ENCODE measurements around the gene ZBTB46.
A peak's percentile ranks its signal among the peaks of the same experiment; 100 is the strongest.
"Not testable (repeated sequence)": the region's sequence is repeated elsewhere in the genome, so short reads cannot be mapped to it uniquely, and the experiment has no call there.

The ZBTB46 gene

GRCh38 chr20:63811491-63811875, 19.6 kb downstream of the ZBTB46 start:
- DNase-seq: no peak

GRCh38 chr20:63810730-63811490, 20.2 kb downstream of the ZBTB46 start:
- no peak for DNase-seq

GRCh38 chr20:63809856-63810255, 21.2 kb downstream of the ZBTB46 start:
- DNase-seq: no peak

GRCh38 chr20:63808964-63809674, 21.9 kb downstream of the ZBTB46 start:
- DNase-seq: no peak

GRCh38 chr20:63808145-63808724, 22.8 kb downstream of the ZBTB46 start:
- DNase-seq: no peak

GRCh38 chr20:63807654-63808053, 23.4 kb downstream of the ZBTB46 start:
- DNase-seq: no peak

- no peak for DNase-seq
Measured at GRCh38 chr20:63804308-63804636, 26.8 kb downstream of the ZBTB46 start.

- DNase-seq: no peak
Measured at GRCh38 chr20:63802469-63803240, 28.4 kb downstream of the ZBTB46 start.

- DNase-seq: peak in 1 of 2 experiments; percentile 27
Measured at GRCh38 chr20:63801174-63801573, 29.9 kb downstream of the ZBTB46 start.

- not testable (repeated sequence) for DNase-seq
Measured at GRCh38 chr20:63800411-63800810, 30.7 kb downstream of the ZBTB46 start.

- not testable (repeated sequence) for DNase-seq
Measured at GRCh38 chr20:63799127-63799526, 31.9 kb downstream of the ZBTB46 start.

- DNase-seq: not testable (repeated sequence)
Measured at GRCh38 chr20:63797175-63797574, 33.9 kb downstream of the ZBTB46 start.

- DNase-seq: no peak
Measured at GRCh38 chr20:63795178-63795830, 35.8 kb downstream of the ZBTB46 start.

GRCh38 chr20:63794614-63795013, 36.5 kb downstream of the ZBTB46 start:
- no peak for DNase-seq

- DNase-seq: no peak
Measured at GRCh38 chr20:63792866-63793265, 38.2 kb downstream of the ZBTB46 start.

- no peak for DNase-seq
Measured at GRCh38 chr20:63791497-63792156, 39.4 kb downstream of the ZBTB46 start.

GRCh38 chr20:63790572-63791168, 40.4 kb downstream of the ZBTB46 start:
- DNase-seq: no peak

- no peak for DNase-seq
Measured at GRCh38 chr20:63789836-63790571, 41.1 kb downstream of the ZBTB46 start.

- no peak for DNase-seq
Measured at GRCh38 chr20:63787749-63788148, 43.3 kb downstream of the ZBTB46 start.

GRCh38 chr20:63787302-63787701, 43.8 kb downstream of the ZBTB46 start:
- DNase-seq: no peak

- no peak for DNase-seq
Measured at GRCh38 chr20:63785691-63786131, 45.4 kb downstream of the ZBTB46 start.
